BLaER1 treated with 17β-estradiol and CSF1 and Interleukin-3, amounts not matched to agents 10 nM and 100 nM (cell line): Measurements from ENCODE around the gene RARS1.

Source experiments
- H3K27ac ChIP-seq, 11 experiments: shearing (Covaris generic); formaldehyde crosslinking; 2 replicates each; pipeline ENCODE4 v1.8.1; 2022
- H3K27me3 ChIP-seq, 11 experiments: shearing (Covaris generic); formaldehyde crosslinking; 2 replicates each; pipeline ENCODE4 v1.8.1; 2022
- H3K36me3 ChIP-seq, 11 experiments: shearing (Covaris generic); formaldehyde crosslinking; 2 replicates each; pipeline ENCODE4 v1.8.1; 2022
- H3K4me1 ChIP-seq, 10 experiments: shearing (Covaris generic); formaldehyde crosslinking; 2 replicates each; pipeline ENCODE4 v1.8.1; 2022
- H3K4me2 ChIP-seq, 11 experiments: shearing (Covaris generic); formaldehyde crosslinking; 2 replicates each; pipeline ENCODE4 v1.8.1; 2022
- H3K4me3 ChIP-seq, 10 experiments: shearing (Covaris generic); formaldehyde crosslinking; 2 replicates each; pipeline ENCODE4 v1.8.1; 2022
- H3K9ac ChIP-seq, 11 experiments: shearing (Covaris generic); formaldehyde crosslinking; 2 replicates each; pipeline ENCODE4 v1.8.1; 2022
- H3K9me3 ChIP-seq, 11 experiments: shearing (Covaris generic); formaldehyde crosslinking; replicated peaks in 1 of 11; 2 replicates each; pipeline ENCODE4 v1.8.1; 2022
- H4K20me1 ChIP-seq, 11 experiments: shearing (Covaris generic); formaldehyde crosslinking; 2 replicates each; pipeline ENCODE4 v1.8.1; 2022
- Cebpa-rat ChIP-seq, 11 experiments: shearing (Covaris generic); IDR thresholded peaks; 2 replicates each; pipeline ENCODE4 v1.8.1; 2022

RARS1 gene

GRCh38 chr5:168486136-168486879 lies at the start of gene RARS1:
Gene RARS1 (plus strand): TSS chr5:168486471. CDS start chr5:168486499, 28 bp downstream.
- Histone ChIP-seq H3K27me3 (no peaks in the 10 kb centered on the region), H3K4me3 (peak within 1 kb of the TSS; percentile 79 to 96 (median 88)), H3K9me3 (no peaks in the 10 kb centered on the region), H3K9ac (peak within 1 kb of the TSS; percentile 73 to 86 (median 84)), H3K27ac (peak within 1 kb of the TSS; percentile 15 to 83 (median 80); a peak in 21 of 22 replicates), H3K36me3 (peaks cover 32 to 37% (median 36%) of the 10 kb centered on the region in 11 experiments), H3K4me1 (peaks cover 9 to 27% (median 17%) of the 10 kb centered on the region in 10 experiments), H4K20me1 (peaks cover 0 to 30% (median 12%) of the 10 kb centered on the region in 11 experiments; a peak in 14 of 22 replicates), H3K4me2 (peak within 1 kb of the TSS; percentile 75 to 98 (median 84))
- no peak for TF ChIP-seq Cebpa-rat (IDR thresholded peaks at IDR 0.05)

- peaks cover 0 to 15% (median 0%) of the 10 kb centered on the region in 10 experiments; a peak in 7 of 20 replicates for H3K4me1 ChIP-seq
- no peaks in the 10 kb centered on the region for H3K9me3 ChIP-seq
- H3K4me3 ChIP-seq, result no peak overlapping the region
- H3K36me3 ChIP-seq, result 0 out of 22 replicates have a peak, but pooled peaks cover 0 to 5% (median 0%) of the 10 kb centered on the region in 11 experiments
- no peak overlapping the region for H3K27ac ChIP-seq
- H4K20me1 ChIP-seq, result no peaks in the 10 kb centered on the region
- H3K27me3 ChIP-seq, result no peaks in the 10 kb centered on the region
- H3K9ac ChIP-seq, result no peak overlapping the region
- H3K4me2 ChIP-seq, result peak overlapping the region in 4 of 11 experiments; percentile 10 to 56 (median 52); a peak in 6 of 22 replicates
- TF ChIP-seq Cebpa-rat (IDR thresholded peaks at IDR 0.05), result no peak
Measured at GRCh38 chr5:168438349-168438748, 47.9 kb upstream of the RARS1 start.

GRCh38 chr5:168443533-168443932 lies 42.7 kb upstream of the RARS1 start:
- Histone ChIP-seq H3K9ac (no peak overlapping the region), H3K4me1 (peaks cover 0 to 5% (median 0%) of the 10 kb centered on the region in 10 experiments; a peak in 5 of 20 replicates), H3K36me3 (peaks cover 0 to 5% (median 0%) of the 10 kb centered on the region in 11 experiments; a peak in 2 of 22 replicates), H4K20me1 (no peaks in the 10 kb centered on the region), H3K4me3 (no peak overlapping the region), H3K27me3 (no peaks in the 10 kb centered on the region), H3K4me2 (no peak overlapping the region), H3K9me3 (no peaks in the 10 kb centered on the region), H3K27ac (no peak overlapping the region)
- TF ChIP-seq Cebpa-rat (IDR thresholded peaks at IDR 0.05), result no peak

- no peaks in the 10 kb centered on the region for H3K9me3 ChIP-seq
- peaks cover 0 to 5% (median 0%) of the 10 kb centered on the region in 11 experiments; a peak in 2 of 22 replicates for H3K36me3 ChIP-seq
- no peak overlapping the region for H3K27ac ChIP-seq
- no peak overlapping the region for H3K4me2 ChIP-seq
- H3K9ac ChIP-seq, result no peak overlapping the region
- no peaks in the 10 kb centered on the region for H3K27me3 ChIP-seq
- H3K4me1 ChIP-seq, result no peaks in the 10 kb centered on the region
- TF ChIP-seq Cebpa-rat (IDR thresholded peaks at IDR 0.05), result no peak
- H4K20me1 ChIP-seq, result no peaks in the 10 kb centered on the region
- H3K4me3 ChIP-seq, result no peak overlapping the region
Measured at GRCh38 chr5:168443950-168444700, 42.1 kb upstream of the RARS1 start.

- no peaks in the 10 kb centered on the region for H4K20me1 ChIP-seq
- no peak overlapping the region for H3K4me3 ChIP-seq
- no peak overlapping the region for H3K9ac ChIP-seq
- peaks cover 0 to 5% (median 0%) of the 10 kb centered on the region in 11 experiments; a peak in 2 of 22 replicates for H3K36me3 ChIP-seq
- H3K4me1 ChIP-seq, result no peaks in the 10 kb centered on the region
- no peaks in the 10 kb centered on the region for H3K9me3 ChIP-seq
- TF ChIP-seq Cebpa-rat (IDR thresholded peaks at IDR 0.05), result no peak
- no peak overlapping the region for H3K4me2 ChIP-seq
- no peak overlapping the region for H3K27ac ChIP-seq
- H3K27me3 ChIP-seq, result no peaks in the 10 kb centered on the region
Measured at GRCh38 chr5:168446983-168447619, 39.2 kb upstream of the RARS1 start.

GRCh38 chr5:168447808-168448207 lies 38.5 kb upstream of the RARS1 start:
- Histone ChIP-seq H3K27ac (no peak overlapping the region), H3K4me3 (no peak overlapping the region), H4K20me1 (no peaks in the 10 kb centered on the region), H3K4me1 (no peaks in the 10 kb centered on the region), H3K27me3 (no peaks in the 10 kb centered on the region), H3K4me2 (no peak overlapping the region), H3K9ac (no peak overlapping the region), H3K9me3 (no peaks in the 10 kb centered on the region), H3K36me3 (peaks cover 0 to 5% (median 0%) of the 10 kb centered on the region in 11 experiments; a peak in 2 of 22 replicates)
- no peak for TF ChIP-seq Cebpa-rat (IDR thresholded peaks at IDR 0.05)

- Histone ChIP-seq H3K9ac (no peak overlapping the region), H3K27me3 (no peaks in the 10 kb centered on the region), H3K27ac (no peak overlapping the region), H3K4me1 (no peaks in the 10 kb centered on the region), H3K4me2 (no peak overlapping the region), H3K36me3 (peaks cover 0 to 4% (median 0%) of the 10 kb centered on the region in 11 experiments; a peak in 2 of 22 replicates), H3K9me3 (no peaks in the 10 kb centered on the region), H3K4me3 (no peak overlapping the region), H4K20me1 (no peaks in the 10 kb centered on the region)
- no peak for TF ChIP-seq Cebpa-rat (IDR thresholded peaks at IDR 0.05)
Measured at GRCh38 chr5:168449166-168449565, 37.1 kb upstream of the RARS1 start.

- Histone ChIP-seq H3K27ac (no peak overlapping the region), H3K4me2 (no peak overlapping the region), H3K9ac (no peak overlapping the region), H3K36me3 (peaks cover 0 to 6% (median 0%) of the 10 kb centered on the region in 11 experiments; a peak in 1 of 22 replicates), H4K20me1 (no peaks in the 10 kb centered on the region), H3K4me1 (no peaks in the 10 kb centered on the region), H3K9me3 (no peaks in the 10 kb centered on the region), H3K27me3 (no peaks in the 10 kb centered on the region), H3K4me3 (no peak overlapping the region)
- no peak for TF ChIP-seq Cebpa-rat (IDR thresholded peaks at IDR 0.05)
Measured at GRCh38 chr5:168451565-168451964, 34.7 kb upstream of the RARS1 start.

GRCh38 chr5:168455201-168455600 lies 31.1 kb upstream of the RARS1 start:
- H3K9me3 ChIP-seq, result peaks cover 7 to 12% (median 9%) of the 10 kb centered on the region in 11 experiments; a peak in 14 of 22 replicates

More at GRCh38 chr5:168455201-168455600, 31.1 kb upstream of the RARS1 start:
- Histone ChIP-seq H4K20me1 (no peaks in the 10 kb centered on the region), H3K36me3 (peaks cover 0 to 20% (median 12%) of the 10 kb centered on the region in 11 experiments; a peak in 12 of 22 replicates), H3K4me3 (no peak overlapping the region), H3K27ac (no peak overlapping the region), H3K27me3 (no peaks in the 10 kb centered on the region), H3K4me1 (no peaks in the 10 kb centered on the region), H3K9ac (no peak overlapping the region), H3K4me2 (no peak overlapping the region)
- TF ChIP-seq Cebpa-rat (IDR thresholded peaks at IDR 0.05), result no peak
